Gastrocnemius medialis (tissue), 4 donors: ENCODE data around the gene LCNL1. TPM values are rescaled to one million over a fixed set of nuclear protein-coding genes. Genes with fewer than 3 reads are reported as not detected.
"Not testable (repeated sequence)": the region's sequence is repeated elsewhere in the genome, so short reads cannot be mapped to it uniquely, and the experiment has no call there.

Source experiments
- ATAC-seq, 2 donors: fragments of 150-250 bp; one replicate each; pipeline ENCODE4 v1.9.1; 2016
- DNase-seq, 2 donors: peaks; one replicate each; pipeline ENCODE4 v3.0.0-alpha.2; 2019
- H3K27ac ChIP-seq, 4 donors: fragments of 200-600 bp; sonication (generic); 1 replicate in 1 of 4; 2 replicates in 3 of 4; pipeline ENCODE4 v1.5.1; 2016 to 2018; ENCODE audit warnings: mild to moderate bottlenecking in 2 of 4, moderate library complexity in 1 of 4
- H3K27me3 ChIP-seq, 3 donors: fragments of 200-600 bp; sonication (generic) in 2 of 3; 1 replicate in 1 of 3; 2 replicates in 2 of 3; pipeline versions ENCODE4 v1.5.1 to v1.6.0; 2016 to 2019; ENCODE audit warnings: mild to moderate bottlenecking in 1 of 3, moderate library complexity in 1 of 3
- H3K36me3 ChIP-seq, 2 donors: fragments of 200-600 bp; sonication (generic) in 1 of 2; one replicate each; pipeline ENCODE4 v1.5.1; 2017 to 2018
- H3K4me1 ChIP-seq, 2 donors: fragments of 200-600 bp; sonication (generic) in 1 of 2; one replicate each; pipeline ENCODE4 v1.5.1; 2016 to 2017; ENCODE audit warnings: mild to moderate bottlenecking in 2 of 2
- H3K4me3 ChIP-seq, 4 donors: fragments of 200-600 bp; sonication (generic) in 3 of 4; 1 replicate in 1 of 4; 2 replicates in 3 of 4; pipeline ENCODE4 v1.5.1; 2016 to 2019; ENCODE audit warnings: mild to moderate bottlenecking in 2 of 4
- H3K9me3 ChIP-seq, 3 donors: fragments of 200-600 bp; sonication (generic) in 2 of 3; 1 replicate in 1 of 3; 2 replicates in 2 of 3; pipeline ENCODE4 v1.5.1; 2016 to 2019
- POLR2A ChIP-seq, 2 donors: fragments of 450-650 bp; IDR thresholded peaks; one replicate each; pipeline ENCODE4 v1.6.1; 2017; ENCODE audit warnings: antibody characterized with exemption in 2 of 2, mild to moderate bottlenecking in 2 of 2, moderate library complexity in 2 of 2
- in situ Hi-C, 4 donors: fragments of 200-750 bp; cut with MboI; loops; one replicate each; pipeline versions ENCODE4 v1.15.0 to v1.8.0; 2017; ENCODE audit warnings: low sequenced_read_pairs in 4 of 4
- intact Hi-C: fragments of 100-400 bp; cut with DNase I; formaldehyde crosslinking; loops from one replicate; pipeline ENCODE4 v1.15.1; 2023; ENCODE audit warnings: low total_unique reads
- total RNA-seq, 4 donors: library from RNA; depleted of rRNA; stranded (reverse); fragments of >200 nt; gene quantifications; one replicate each; pipeline versions ENCODE4 v1.1.0 to v1.2.3, GENCODE V29; 2016
- TF ChIP-seq, protein P1 (sequence below), 5 experiments: fragments of 450-650 bp in 3 of 5; fragments of 200-600 bp in 2 of 5; sonication (generic) in 2 of 5; IDR thresholded peaks in 4 of 5; conservative IDR thresholded peaks in 1 of 5; 1 replicate in 4 of 5; 2 replicates in 1 of 5; pipeline ENCODE4 v1.5.1; 2016 to 2019; ENCODE audit warnings: antibody characterized with exemption in 5 of 5, mild to moderate bottlenecking in 3 of 5, moderate library complexity in 3 of 5

Gene LCNL1
- total RNA-seq, 4 donors from 2014 or later, result 0.10 TPM; not detected in 3

DNA sequence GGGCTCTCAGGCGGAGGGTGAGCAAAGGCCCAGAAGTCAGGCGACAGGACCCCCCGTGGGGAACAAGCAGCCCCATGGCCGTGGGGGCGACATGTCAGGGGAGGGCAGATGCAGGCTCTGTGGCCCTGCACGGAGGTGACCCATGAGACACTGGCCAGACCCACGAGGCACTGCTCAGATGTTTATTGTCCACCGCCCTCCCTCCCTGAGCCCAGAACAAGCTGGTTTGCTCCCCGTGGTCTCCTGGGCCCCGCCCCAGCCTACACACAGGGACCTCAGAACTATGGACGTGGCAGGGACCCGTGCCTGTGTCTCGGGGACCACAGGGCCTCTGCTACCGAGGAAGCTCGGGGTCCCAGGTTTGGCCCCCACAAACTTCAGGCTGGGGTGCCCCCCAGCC is 47.2 kb downstream of the LCNL1 start:
- peaks cover 21 to 23% of the 10 kb centered on the region in 2 donors for H3K4me1 ChIP-seq
- H3K27ac ChIP-seq, result no peak overlapping the region
- H3K36me3 ChIP-seq, result no peaks in the 10 kb centered on the region
- peaks cover 0 to 6% (median 0%) of the 10 kb centered on the region in 3 donors for H3K27me3 ChIP-seq
- H3K9me3 ChIP-seq, result no peaks in the 10 kb centered on the region
- intact Hi-C loops, result no loop called here
- DNase-seq, result no peak
- TF ChIP-seq POLR2A (IDR thresholded peaks at IDR 0.05), result no peak
- TF ChIP-seq, protein P1, sequence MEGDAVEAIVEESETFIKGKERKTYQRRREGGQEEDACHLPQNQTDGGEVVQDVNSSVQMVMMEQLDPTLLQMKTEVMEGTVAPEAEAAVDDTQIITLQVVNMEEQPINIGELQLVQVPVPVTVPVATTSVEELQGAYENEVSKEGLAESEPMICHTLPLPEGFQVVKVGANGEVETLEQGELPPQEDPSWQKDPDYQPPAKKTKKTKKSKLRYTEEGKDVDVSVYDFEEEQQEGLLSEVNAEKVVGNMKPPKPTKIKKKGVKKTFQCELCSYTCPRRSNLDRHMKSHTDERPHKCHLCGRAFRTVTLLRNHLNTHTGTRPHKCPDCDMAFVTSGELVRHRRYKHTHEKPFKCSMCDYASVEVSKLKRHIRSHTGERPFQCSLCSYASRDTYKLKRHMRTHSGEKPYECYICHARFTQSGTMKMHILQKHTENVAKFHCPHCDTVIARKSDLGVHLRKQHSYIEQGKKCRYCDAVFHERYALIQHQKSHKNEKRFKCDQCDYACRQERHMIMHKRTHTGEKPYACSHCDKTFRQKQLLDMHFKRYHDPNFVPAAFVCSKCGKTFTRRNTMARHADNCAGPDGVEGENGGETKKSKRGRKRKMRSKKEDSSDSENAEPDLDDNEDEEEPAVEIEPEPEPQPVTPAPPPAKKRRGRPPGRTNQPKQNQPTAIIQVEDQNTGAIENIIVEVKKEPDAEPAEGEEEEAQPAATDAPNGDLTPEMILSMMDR (IDR thresholded peaks at IDR 0.05 in 4 of 5, conservative IDR thresholded peaks at IDR 0.05 in 1 of 5), result no peak
- ATAC-seq, result no peak
- no peak overlapping the region for H3K4me3 ChIP-seq
- in situ Hi-C loops, result loop anchor here in 3 of 4 donors (5.0 to 10.0 kb wide), 3 partner anchors 85 to 245 kb away; partner anchors contain the start of genes C8G (in 1 of the 3) and FBXW5 (in 1 of the 3)

DNA sequence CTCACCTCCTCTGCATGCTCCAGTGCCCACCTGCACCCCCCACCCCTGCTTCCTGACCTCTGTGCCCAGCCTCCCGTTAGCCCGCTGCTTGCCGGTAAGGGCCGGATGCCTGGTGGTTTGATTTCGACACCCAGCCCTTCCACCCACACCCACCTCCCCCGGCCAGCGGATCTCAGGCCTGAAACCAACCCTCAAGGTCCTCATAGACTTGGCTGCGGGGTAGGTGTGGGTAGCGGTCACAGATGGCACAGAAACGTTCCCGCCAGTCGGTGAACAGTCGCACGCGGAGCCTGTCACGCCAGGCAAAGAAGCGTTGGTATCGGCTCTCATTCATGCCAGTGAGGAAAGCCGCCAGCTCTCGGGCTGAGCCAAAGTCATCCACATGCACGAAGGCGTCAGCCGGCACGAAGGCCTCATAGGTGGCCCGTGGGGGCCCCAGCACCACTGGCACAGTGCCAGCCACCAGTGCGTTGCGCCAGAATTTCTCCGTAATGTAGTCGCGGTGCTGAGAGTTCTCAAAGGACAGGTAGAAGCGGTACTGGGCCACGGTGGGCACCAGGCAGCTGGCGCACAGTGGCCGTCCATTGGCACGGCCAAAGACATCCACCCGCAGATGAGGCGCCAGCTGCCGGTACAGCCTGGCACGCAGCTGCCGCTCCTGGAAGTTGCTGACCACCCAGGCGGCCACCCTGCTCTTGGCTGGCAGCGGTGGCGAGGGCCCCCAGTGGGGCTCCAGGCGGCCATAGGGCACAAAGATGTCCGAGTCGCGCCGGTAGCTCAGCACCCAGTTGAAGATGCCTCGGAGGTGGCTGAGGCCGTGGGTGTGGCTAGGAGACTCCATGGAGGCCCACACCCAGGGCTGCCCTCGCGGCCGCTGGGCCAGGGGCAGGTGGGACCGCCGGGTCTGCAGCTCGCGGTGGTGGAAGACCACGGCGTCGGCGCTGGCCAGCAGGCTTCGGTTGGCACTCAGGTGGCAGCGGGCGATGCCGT is 48.0 kb downstream of the LCNL1 start:
- H3K4me1 ChIP-seq, result peaks cover 23% of the 10 kb centered on the region in 2 donors
- in situ Hi-C loops, result loop anchor here in 3 of 4 donors (5.0 to 10.0 kb wide), 3 partner anchors 86 to 246 kb away; partner anchors contain the start of genes C8G (in 1 of the 3) and FBXW5 (in 1 of the 3)
- peaks cover 0 to 6% (median 0%) of the 10 kb centered on the region in 3 donors for H3K27me3 ChIP-seq
- H3K36me3 ChIP-seq, result no peaks in the 10 kb centered on the region
- ATAC-seq (no peak), DNase-seq (no peak)
- intact Hi-C loops, result no loop called here
- TF ChIP-seq, protein P1 (IDR thresholded peaks at IDR 0.05 in 4 of 5, conservative IDR thresholded peaks at IDR 0.05 in 1 of 5), result no peak
- no peak overlapping the region for H3K27ac ChIP-seq
- no peaks in the 10 kb centered on the region for H3K9me3 ChIP-seq
- H3K4me3 ChIP-seq, result no peak overlapping the region

- no peaks in the 10 kb centered on the region for H3K36me3 ChIP-seq
- ATAC-seq (no peak), DNase-seq (no peak)
- H3K27ac ChIP-seq, result no peak within 1 kb of the TSS
- no peaks in the 10 kb centered on the region for H3K9me3 ChIP-seq
- H3K4me1 ChIP-seq, result peaks cover 16 to 17% of the 10 kb centered on the region in 2 donors
- TF ChIP-seq, protein P1 (IDR thresholded peaks at IDR 0.05 in 4 of 5, conservative IDR thresholded peaks at IDR 0.05 in 1 of 5), result no peak
- TF ChIP-seq POLR2A (IDR thresholded peaks at IDR 0.05), result no peak
- H3K4me3 ChIP-seq, result no peak within 1 kb of the TSS
- peaks cover 0 to 6% (median 0%) of the 10 kb centered on the region in 3 donors for H3K27me3 ChIP-seq
- in situ Hi-C loops, result loop anchor here in 3 of 4 donors (5.0 to 10.0 kb wide), 3 partner anchors 87 to 247 kb away; partner anchors contain the start of genes C8G (in 1 of the 3) and FBXW5 (in 1 of the 3)
- intact Hi-C loops, result no loop called here
Observed at GRCh38 chr9:137031904-137032640, 49.3 kb downstream of the LCNL1 start, which contains the start of gene FUT7. Gene FUT7, minus strand, starts transcription at chr9:137032088. Its CDS starts 97 bp downstream, at chr9:137031991.

GRCh38 chr9:137032858-137033257 is 50.1 kb downstream of the LCNL1 start:
- Histone ChIP-seq H3K4me1 (peaks cover 11 to 13% of the 10 kb centered on the region in 2 donors), H3K9me3 (no peaks in the 10 kb centered on the region), H3K27me3 (peaks cover 0 to 6% (median 0%) of the 10 kb centered on the region in 3 donors), H3K36me3 (no peaks in the 10 kb centered on the region), H3K27ac (no peak overlapping the region), H3K4me3 (peak overlapping the region in 1 of 4 donors; percentile 12)
- no peak for ATAC-seq
- intact Hi-C loops, result no loop called here
- in situ Hi-C loops, result loop anchor here in 3 of 4 donors (5.0 to 10.0 kb wide), 3 partner anchors 88 to 248 kb away; partner anchors contain the start of genes C8G (in 1 of the 3) and FBXW5 (in 1 of the 3)
- TF ChIP-seq, protein P1 (IDR thresholded peaks at IDR 0.05 in 4 of 5, conservative IDR thresholded peaks at IDR 0.05 in 1 of 5), result no peak
- no peak for TF ChIP-seq POLR2A (IDR thresholded peaks at IDR 0.05)
- peak; percentile 35 to 53 for DNase-seq

DNA sequence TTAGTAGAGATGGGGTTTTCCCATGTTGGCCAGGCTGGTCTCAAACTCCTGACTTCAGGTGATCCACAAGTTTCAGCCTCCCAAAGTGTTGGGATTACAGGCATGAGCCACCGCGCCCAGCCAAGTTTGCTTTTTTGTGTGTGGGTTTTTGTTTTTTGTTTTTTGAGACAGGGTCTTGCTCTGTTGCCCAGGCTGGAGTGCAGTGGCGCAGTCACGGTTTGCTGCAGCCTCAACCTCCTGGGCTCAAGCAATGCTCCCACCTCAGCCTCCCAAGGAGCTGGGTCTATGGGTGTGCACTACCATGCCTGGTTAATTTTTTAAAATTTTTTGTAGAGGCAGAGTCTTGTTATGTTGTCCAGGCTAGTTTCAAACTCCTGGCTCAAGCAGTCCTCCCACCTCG is 50.7 kb downstream of the LCNL1 start:
- H3K9me3 ChIP-seq, H3K36me3 ChIP-seq, H3K27me3 ChIP-seq, DNase-seq, H3K27ac ChIP-seq, ATAC-seq, intact Hi-C loops: not testable (repeated sequence)
- in situ Hi-C loops, result loop anchor here in 3 of 4 donors (5.0 to 10.0 kb wide), 3 partner anchors 89 to 249 kb away; partner anchors contain the start of genes C8G (in 1 of the 3) and FBXW5 (in 1 of the 3)
- peak overlapping the region in 1 of 4 donors; percentile 12 for H3K4me3 ChIP-seq
- peaks cover 9 to 12% of the 10 kb centered on the region in 2 donors for H3K4me1 ChIP-seq
